Cardiac muscle cell (in vitro differentiated cells and primary cell): ENCODE measurements around the gene NAV1. TPM values are rescaled to one million over a fixed set of nuclear protein-coding genes. Genes with fewer than 3 reads are reported as not detected.
"Not testable (repeated sequence)": the region's sequence is repeated elsewhere in the genome, so short reads cannot be mapped to it uniquely, and the experiment has no call there.

Source experiments
- DNase-seq, 2 donors: peaks; one replicate each; pipeline versions ENCODE4 v3.0.0 to v3.0.0-alpha.2; 2010 to 2017; ENCODE audit warnings: low read depth in 1 of 2, low spot score in 1 of 2
- H3K27ac ChIP-seq: fragments of 200-600 bp; sonication (generic); 2 replicates; pipeline ENCODE4 v1.5.1; 2016
- H3K27me3 ChIP-seq: fragments of 200-600 bp; sonication (generic); 2 replicates; pipeline ENCODE4 v1.6.0; 2016; ENCODE audit warnings: control low read depth
- H3K36me3 ChIP-seq: fragments of 200-600 bp; sonication (generic); 2 replicates; pipeline ENCODE4 v1.5.1; 2016; ENCODE audit warnings: control low read depth
- H3K4me1 ChIP-seq: fragments of 200-600 bp; sonication (generic); 2 replicates; pipeline ENCODE4 v1.8.1; 2017; ENCODE audit warnings: low read depth, mild to moderate bottlenecking, mixed run types
- H3K4me3 ChIP-seq: fragments of 200-600 bp; sonication (generic); 2 replicates; pipeline ENCODE4 v1.5.1; 2016; ENCODE audit warnings: mild to moderate bottlenecking
- H3K9me3 ChIP-seq: fragments of 200-600 bp; sonication (generic); 2 replicates; pipeline ENCODE4 v1.5.1; 2017; ENCODE audit warnings: low read depth, mild to moderate bottlenecking, control low read depth
- polyA plus RNA-seq: library from polyadenylated mRNA; unstranded; fragments of >200 nt; fragmentation: Nextera tagmentation; extraction: Ambion mirVana; gene quantifications from 2 replicates; pipeline ENCODE4 v1.2.1, GENCODE V29; 2016
- total RNA-seq: library from RNA; depleted of rRNA; stranded (reverse); fragments of >200 nt; gene quantifications from 2 replicates; pipeline ENCODE4 v1.2.3, GENCODE V29; 2016
- TF ChIP-seq, protein P1 (sequence below): IDR thresholded peaks from 2 replicates; pipeline ENCODE4 v1.5.1; 2012; ENCODE audit warnings: low read depth, mild to moderate bottlenecking, low read length

The NAV1 gene
- 113 and 151 TPM in 2 replicates for total RNA-seq
- 99.0 and 127 TPM in 2 replicates for polyA plus RNA-seq

DNA sequence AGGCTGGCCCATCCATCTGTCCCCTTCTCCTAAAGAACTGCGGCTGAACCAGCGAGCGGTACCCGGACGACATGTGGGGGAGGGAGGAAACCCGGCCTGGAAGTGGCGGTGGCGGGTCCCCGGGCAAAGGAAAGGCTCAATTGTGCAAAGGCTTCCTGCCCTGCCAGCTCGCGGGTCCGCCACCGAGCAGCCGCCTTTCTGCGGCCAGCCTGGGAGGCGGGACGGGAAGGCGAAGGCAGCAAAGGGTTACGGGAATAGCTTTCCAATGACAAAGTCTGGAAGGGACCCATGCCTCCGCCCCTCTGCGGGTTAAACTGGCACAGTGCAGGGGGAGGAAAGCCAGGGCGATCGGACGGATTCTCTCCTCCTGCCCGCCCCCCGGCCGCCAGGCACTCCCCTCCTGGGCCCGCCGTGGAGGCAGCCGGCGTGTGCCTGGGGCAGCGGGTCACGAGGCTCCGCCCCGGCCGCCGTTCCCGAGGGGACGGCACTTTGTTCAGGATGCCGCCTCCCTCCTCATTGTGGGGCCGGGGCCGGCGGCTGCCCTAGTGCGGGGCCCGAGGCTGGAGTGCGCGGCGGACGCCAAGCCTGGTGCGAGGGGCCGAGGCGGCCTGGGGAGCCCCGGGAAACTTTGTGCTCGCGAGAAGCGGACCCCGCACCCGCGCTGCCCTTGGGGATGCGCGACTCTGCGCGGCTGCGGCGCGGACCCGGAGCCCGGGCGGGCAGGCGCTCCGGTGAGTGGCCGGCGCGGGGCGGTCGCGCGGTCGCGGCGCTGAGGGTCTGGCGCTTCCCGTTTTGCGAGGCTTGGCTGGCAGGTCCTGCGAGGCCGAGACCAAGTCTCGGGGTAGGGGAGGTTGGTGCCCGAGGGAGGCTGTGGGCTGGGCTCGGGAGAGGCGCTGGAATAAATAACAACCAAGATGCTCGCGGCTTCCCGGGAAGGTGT lies at the start of gene NAV1:
Gene NAV1, plus strand, starts transcription at position 516 of the 940 bp plus-strand sequence. CDS start 83,758 bp downstream, outside the sequence.
- Histone ChIP-seq H3K9me3 (no peaks in the 10 kb centered on the region), H3K27ac (no peak within 1 kb of the TSS), H3K4me1 (peaks cover 6% of the 10 kb centered on the region), H3K27me3 (no peaks in the 10 kb centered on the region), H3K4me3 (peak within 1 kb of the TSS; percentile 68), H3K36me3 (no peaks in the 10 kb centered on the region)
- peak; percentile 69 to 81 for DNase-seq
- TF ChIP-seq, protein P1, sequence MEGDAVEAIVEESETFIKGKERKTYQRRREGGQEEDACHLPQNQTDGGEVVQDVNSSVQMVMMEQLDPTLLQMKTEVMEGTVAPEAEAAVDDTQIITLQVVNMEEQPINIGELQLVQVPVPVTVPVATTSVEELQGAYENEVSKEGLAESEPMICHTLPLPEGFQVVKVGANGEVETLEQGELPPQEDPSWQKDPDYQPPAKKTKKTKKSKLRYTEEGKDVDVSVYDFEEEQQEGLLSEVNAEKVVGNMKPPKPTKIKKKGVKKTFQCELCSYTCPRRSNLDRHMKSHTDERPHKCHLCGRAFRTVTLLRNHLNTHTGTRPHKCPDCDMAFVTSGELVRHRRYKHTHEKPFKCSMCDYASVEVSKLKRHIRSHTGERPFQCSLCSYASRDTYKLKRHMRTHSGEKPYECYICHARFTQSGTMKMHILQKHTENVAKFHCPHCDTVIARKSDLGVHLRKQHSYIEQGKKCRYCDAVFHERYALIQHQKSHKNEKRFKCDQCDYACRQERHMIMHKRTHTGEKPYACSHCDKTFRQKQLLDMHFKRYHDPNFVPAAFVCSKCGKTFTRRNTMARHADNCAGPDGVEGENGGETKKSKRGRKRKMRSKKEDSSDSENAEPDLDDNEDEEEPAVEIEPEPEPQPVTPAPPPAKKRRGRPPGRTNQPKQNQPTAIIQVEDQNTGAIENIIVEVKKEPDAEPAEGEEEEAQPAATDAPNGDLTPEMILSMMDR: no peak

- Histone ChIP-seq H3K4me1 (peaks cover 62% of the 10 kb centered on the region), H3K36me3 (no peaks in the 10 kb centered on the region), H3K9me3 (no peaks in the 10 kb centered on the region), H3K4me3 (no peak overlapping the region), H3K27me3 (no peaks in the 10 kb centered on the region), H3K27ac (peak overlapping the region; percentile 97)
- TF ChIP-seq, protein P1: no peak
- DNase-seq: no peak
These were observed 49.2 kb upstream of the NAV1 start for GRCh38 chr1:201489643-201490261.

- Histone ChIP-seq H3K27me3 (no peaks in the 10 kb centered on the region), H3K4me3 (no peak overlapping the region), H3K27ac (peak overlapping the region; percentile 97), H3K36me3 (no peaks in the 10 kb centered on the region), H3K9me3 (no peaks in the 10 kb centered on the region), H3K4me1 (peaks cover 68% of the 10 kb centered on the region)
- TF ChIP-seq, protein P1: no peak
- peak in 1 of 2 donors; percentile 56 for DNase-seq
These were observed 48.2 kb upstream of the NAV1 start for GRCh38 chr1:201490708-201491131.

GRCh38 chr1:201491896-201492511 lies 46.9 kb upstream of the NAV1 start:
- Histone ChIP-seq H3K27ac (peak overlapping the region; percentile 97), H3K36me3 (no peaks in the 10 kb centered on the region), H3K27me3 (no peaks in the 10 kb centered on the region), H3K4me1 (peaks cover 68% of the 10 kb centered on the region), H3K9me3 (no peaks in the 10 kb centered on the region), H3K4me3 (no peak overlapping the region)
- TF ChIP-seq, protein P1: no peak
- DNase-seq: no peak

- not testable (repeated sequence) for H3K36me3 ChIP-seq, H3K9me3 ChIP-seq, DNase-seq, H3K27me3 ChIP-seq, H3K4me3 ChIP-seq
- Histone ChIP-seq H3K4me1 (peaks cover 68% of the 10 kb centered on the region), H3K27ac (peak overlapping the region; percentile 97)
These were observed 45.8 kb upstream of the NAV1 start for GRCh38 chr1:201493026-201493656.
